Nephron (organoid): ENCODE measurements around the gene NFIX.
A peak's percentile ranks its signal among the peaks of the same experiment; 100 is the strongest.

Experiments used
- H3K27ac Mint-ChIP-seq, 3 experiments: 2 replicates each; pipeline ENCODE4 v1.8.0; 2020; ENCODE audit warnings: mixed read lengths in 3 of 3, mild to moderate bottlenecking in 2 of 3, moderate library complexity in 1 of 3
- H3K27me3 Mint-ChIP-seq: 2 replicates; pipeline ENCODE4 v1.8.0; 2021; ENCODE audit warnings: low read depth, mild to moderate bottlenecking, moderate library complexity, mixed read lengths
- H3K36me3 Mint-ChIP-seq: 2 replicates; pipeline ENCODE4 v1.8.0; 2020; ENCODE audit warnings: low read depth, mixed read lengths
- H3K4me1 Mint-ChIP-seq: 2 replicates; pipeline ENCODE4 v1.8.0; 2020; ENCODE audit warnings: mixed read lengths
- H3K4me3 Mint-ChIP-seq, 3 experiments: 2 replicates each; pipeline ENCODE4 v1.8.0; 2020; ENCODE audit warnings: mild to moderate bottlenecking in 3 of 3, mixed read lengths in 3 of 3, moderate library complexity in 2 of 3
- H3K9me3 Mint-ChIP-seq: 2 replicates; pipeline ENCODE4 v1.8.0; 2020; ENCODE audit warnings: mixed read lengths
- TF ChIP-seq, protein P1 (sequence below), 3 experiments: fragments of 200-600 bp; sonication (generic); IDR thresholded peaks; one replicate each; pipeline ENCODE4 v1.5.0; 2021; ENCODE audit warnings: antibody characterized with exemption in 3 of 3; ENCODE audit not compliant: unreplicated experiment in 3 of 3

Gene NFIX

DNA sequence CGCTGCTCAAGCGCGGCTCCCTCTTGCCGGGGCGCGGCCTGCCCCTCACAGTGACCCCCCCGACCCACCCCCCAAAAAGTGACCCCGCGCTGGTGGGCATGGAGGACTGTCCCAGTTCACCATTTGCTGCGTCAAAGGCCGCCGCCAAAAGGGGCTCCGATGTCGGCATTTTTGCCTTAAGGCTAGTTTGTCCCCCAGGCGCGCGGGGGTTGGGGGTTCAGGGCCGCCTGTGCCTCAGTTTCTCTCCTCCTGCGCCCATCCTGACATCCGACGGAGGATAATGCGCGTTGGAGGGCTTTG lies 17.1 kb downstream of the NFIX start:
- H3K27me3 Mint-ChIP-seq, result peaks cover 100% of the 10 kb centered on the region
- peaks cover 79% of the 10 kb centered on the region for H3K4me1 Mint-ChIP-seq
- no peaks in the 10 kb centered on the region for H3K9me3 Mint-ChIP-seq
- H3K27ac Mint-ChIP-seq, result peak overlapping the region in 1 of 3 experiments; percentile 58
- TF ChIP-seq, protein P1, sequence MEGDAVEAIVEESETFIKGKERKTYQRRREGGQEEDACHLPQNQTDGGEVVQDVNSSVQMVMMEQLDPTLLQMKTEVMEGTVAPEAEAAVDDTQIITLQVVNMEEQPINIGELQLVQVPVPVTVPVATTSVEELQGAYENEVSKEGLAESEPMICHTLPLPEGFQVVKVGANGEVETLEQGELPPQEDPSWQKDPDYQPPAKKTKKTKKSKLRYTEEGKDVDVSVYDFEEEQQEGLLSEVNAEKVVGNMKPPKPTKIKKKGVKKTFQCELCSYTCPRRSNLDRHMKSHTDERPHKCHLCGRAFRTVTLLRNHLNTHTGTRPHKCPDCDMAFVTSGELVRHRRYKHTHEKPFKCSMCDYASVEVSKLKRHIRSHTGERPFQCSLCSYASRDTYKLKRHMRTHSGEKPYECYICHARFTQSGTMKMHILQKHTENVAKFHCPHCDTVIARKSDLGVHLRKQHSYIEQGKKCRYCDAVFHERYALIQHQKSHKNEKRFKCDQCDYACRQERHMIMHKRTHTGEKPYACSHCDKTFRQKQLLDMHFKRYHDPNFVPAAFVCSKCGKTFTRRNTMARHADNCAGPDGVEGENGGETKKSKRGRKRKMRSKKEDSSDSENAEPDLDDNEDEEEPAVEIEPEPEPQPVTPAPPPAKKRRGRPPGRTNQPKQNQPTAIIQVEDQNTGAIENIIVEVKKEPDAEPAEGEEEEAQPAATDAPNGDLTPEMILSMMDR (IDR thresholded peaks at IDR 0.05; ENCODE audit: unreplicated experiment in 3 of 3), result no peak
- H3K36me3 Mint-ChIP-seq, result no peaks in the 10 kb centered on the region
- H3K4me3 Mint-ChIP-seq, result peak overlapping the region in 2 of 3 experiments; percentile 61 to 77

DNA sequence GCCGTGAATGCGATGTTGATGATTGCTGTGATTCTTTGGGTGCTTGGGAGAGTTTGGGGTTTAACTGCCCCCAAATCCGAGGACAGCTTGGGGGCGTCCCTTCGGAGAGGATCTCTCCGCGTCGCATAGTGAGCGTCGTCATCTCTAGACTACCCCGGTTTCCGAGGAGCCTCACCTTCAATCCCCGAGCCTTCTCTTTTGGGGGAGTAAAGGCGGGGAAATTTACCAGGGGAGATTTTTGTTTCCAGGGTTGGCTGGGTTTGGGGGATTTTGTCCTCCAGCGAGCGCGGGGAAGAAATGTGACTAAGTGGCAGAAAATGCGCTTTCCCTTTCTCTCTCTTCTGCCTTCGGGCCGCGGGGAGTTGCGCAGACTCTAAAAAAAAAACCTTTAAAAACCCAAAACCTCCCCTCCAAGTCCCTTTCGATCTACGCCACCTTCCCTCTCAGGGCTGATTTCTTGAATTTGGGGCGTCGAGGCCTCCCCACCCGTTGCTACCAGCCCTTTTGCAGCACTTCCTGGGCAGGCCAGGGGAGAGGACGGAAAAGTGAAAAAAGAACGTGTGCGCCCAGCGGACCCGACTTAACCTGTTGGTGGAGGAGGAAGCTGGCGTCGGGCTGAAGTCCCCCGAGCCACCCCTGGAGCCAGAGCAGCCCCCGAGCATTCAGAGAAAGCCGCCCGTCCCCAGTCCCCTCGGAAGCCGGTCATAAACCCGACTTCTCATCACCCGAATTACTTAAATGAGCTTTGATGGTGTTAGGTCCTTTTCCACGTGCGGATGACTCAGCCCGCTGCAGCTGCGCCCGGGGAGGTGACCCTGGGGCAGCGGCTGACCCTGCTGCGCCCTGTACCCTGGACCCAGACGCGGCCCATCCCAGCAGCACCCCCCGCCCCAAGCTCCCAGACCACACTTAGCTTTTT lies 17.7 kb downstream of the NFIX start:
- peaks cover 80% of the 10 kb centered on the region for H3K4me1 Mint-ChIP-seq
- peaks cover 100% of the 10 kb centered on the region for H3K27me3 Mint-ChIP-seq
- no peaks in the 10 kb centered on the region for H3K36me3 Mint-ChIP-seq
- TF ChIP-seq, protein P1 (IDR thresholded peaks at IDR 0.05; ENCODE audit: unreplicated experiment in 3 of 3), result no peak
- H3K27ac Mint-ChIP-seq, result peak overlapping the region in 1 of 3 experiments; percentile 58
- no peaks in the 10 kb centered on the region for H3K9me3 Mint-ChIP-seq
- peak overlapping the region; percentile 61 to 77 (median 63) for H3K4me3 Mint-ChIP-seq

DNA sequence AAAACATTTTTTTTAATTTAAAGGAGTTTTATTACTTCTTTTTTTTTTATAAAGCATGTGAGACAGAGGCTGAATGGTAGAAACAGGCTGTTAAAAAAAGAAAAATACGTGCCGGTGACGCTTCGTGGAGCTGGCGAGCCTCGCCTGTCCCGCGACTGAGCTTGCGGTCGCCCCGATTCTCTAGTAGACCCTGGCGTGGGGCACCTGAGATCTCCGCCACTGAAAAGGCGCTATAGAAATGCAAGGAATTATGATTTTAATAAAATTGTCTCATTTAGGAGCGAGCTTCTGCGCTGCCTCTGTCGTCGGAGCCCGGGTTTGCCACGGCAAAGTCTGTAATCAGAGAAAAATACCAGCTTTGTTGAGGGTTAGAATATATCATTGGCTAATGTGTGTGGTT lies 18.4 kb downstream of the NFIX start:
- Mint-ChIP-seq H3K27me3 (peaks cover 100% of the 10 kb centered on the region), H3K36me3 (no peaks in the 10 kb centered on the region), H3K27ac (peak overlapping the region in 2 of 3 experiments; percentile 26 to 63), H3K4me3 (peak overlapping the region in 2 of 3 experiments; percentile 59 to 77), H3K4me1 (peaks cover 80% of the 10 kb centered on the region), H3K9me3 (no peaks in the 10 kb centered on the region)
- TF ChIP-seq, protein P1 (IDR thresholded peaks at IDR 0.05; ENCODE audit: unreplicated experiment in 3 of 3), result no peak

DNA sequence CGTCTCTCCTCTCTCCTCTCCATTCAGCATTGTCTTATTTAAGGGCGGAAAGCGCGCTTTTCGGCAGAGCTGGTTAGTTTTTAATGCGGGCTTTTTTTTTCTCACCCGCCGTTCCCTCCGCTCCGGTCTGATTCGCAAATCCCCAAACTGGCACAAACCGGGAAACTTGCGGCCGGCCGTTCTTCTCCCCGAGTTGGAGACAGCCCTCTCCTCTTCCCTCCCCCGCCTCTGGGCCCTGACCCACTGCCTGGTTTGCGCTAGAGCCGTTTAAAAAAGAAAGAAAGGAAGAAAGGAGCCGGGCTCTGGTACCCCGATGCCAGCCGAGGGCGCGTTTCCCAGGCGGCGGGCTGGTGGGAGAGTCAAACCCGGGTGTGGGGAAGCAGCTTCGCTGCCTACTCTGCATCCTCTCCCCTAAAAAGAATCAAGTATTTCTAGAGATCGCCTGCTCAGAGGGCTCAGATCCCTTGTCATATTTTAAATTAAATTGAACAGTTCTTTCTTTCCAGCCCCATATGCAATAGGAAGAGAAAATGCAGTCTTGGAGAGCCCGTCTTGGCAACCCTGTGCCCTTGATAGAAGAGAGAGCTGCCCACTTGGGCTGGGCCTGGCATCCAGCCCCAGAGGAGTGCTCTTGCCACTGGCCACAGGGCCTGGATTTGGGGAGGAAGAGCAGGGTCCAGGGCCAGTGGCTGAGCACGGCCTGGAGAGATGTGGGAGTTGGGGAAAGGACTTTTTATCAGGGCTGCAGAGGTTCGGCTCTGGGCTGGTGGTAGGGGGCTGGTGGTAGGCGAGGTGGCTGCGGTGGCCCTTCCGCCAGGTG lies 19.0 kb downstream of the NFIX start:
- H3K4me1 Mint-ChIP-seq, result peaks cover 81% of the 10 kb centered on the region
- TF ChIP-seq, protein P1 (IDR thresholded peaks at IDR 0.05; ENCODE audit: unreplicated experiment in 3 of 3), result no peak
- peak overlapping the region in 2 of 3 experiments; percentile 26 to 63 for H3K27ac Mint-ChIP-seq
- no peaks in the 10 kb centered on the region for H3K36me3 Mint-ChIP-seq
- H3K9me3 Mint-ChIP-seq, result no peaks in the 10 kb centered on the region
- H3K27me3 Mint-ChIP-seq, result peaks cover 100% of the 10 kb centered on the region
- H3K4me3 Mint-ChIP-seq, result peak overlapping the region in 2 of 3 experiments; percentile 59 to 77

DNA sequence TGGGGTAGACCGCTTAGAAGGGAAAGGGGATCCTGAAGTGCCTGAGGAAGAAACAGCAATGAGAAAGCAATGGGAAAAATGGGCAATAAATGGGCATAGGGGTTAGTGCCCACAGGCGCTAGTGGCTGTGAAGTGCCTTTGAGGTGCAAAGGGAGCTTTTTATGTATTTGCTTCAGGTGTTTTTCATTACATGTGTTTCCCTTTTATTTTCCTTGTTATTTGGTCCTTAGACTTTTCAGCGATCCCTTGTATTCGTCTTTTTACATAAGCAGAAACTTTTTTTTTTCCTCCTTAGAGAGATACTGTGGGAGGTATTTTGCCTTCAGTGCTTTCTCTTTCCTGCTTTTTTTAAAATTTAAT lies 19.6 kb downstream of the NFIX start:
- Mint-ChIP-seq H3K9me3 (no peaks in the 10 kb centered on the region), H3K36me3 (no peaks in the 10 kb centered on the region), H3K27ac (peak overlapping the region in 1 of 3 experiments; percentile 63), H3K4me1 (peaks cover 83% of the 10 kb centered on the region), H3K27me3 (peaks cover 100% of the 10 kb centered on the region), H3K4me3 (peak overlapping the region in 2 of 3 experiments; percentile 27 to 77)
- TF ChIP-seq, protein P1 (IDR thresholded peaks at IDR 0.05; ENCODE audit: unreplicated experiment in 3 of 3), result no peak
